WERI-Rb-1 (cell line): ENCODE data around the gene ACOX3.

ENCODE experiments used
- DNase-seq: peaks from one replicate; pipeline ENCODE4 v3.0.0-alpha.2; 2020
- H3K27ac ChIP-seq: fragments of 250-450 bp; sonication (Bioruptor Pico); 2 replicates; pipeline ENCODE4 v1.5.1; 2020; ENCODE audit warnings: mild to moderate bottlenecking, moderate library complexity
- H3K27me3 ChIP-seq: fragments of 250-450 bp; sonication (Bioruptor Pico); 2 replicates; pipeline ENCODE4 v1.5.1; 2021; ENCODE audit warnings: mild to moderate bottlenecking, low read depth, moderate library complexity; ENCODE audit not compliant: insufficient read depth, severe bottlenecking
- H3K36me3 ChIP-seq: fragments of 250-450 bp; sonication (Bioruptor Pico); 2 replicates; pipeline ENCODE4 v1.5.1; 2020; ENCODE audit warnings: mild to moderate bottlenecking, moderate library complexity
- H3K4me3 ChIP-seq: 2 replicates; pipeline ENCODE4 v1.5.1; 2011; ENCODE audit warnings: low read depth, mild to moderate bottlenecking, control low read depth, low read length
- H3K9me3 ChIP-seq: fragments of 250-450 bp; sonication (Bioruptor Pico); 2 replicates; pipeline ENCODE4 v1.5.1; 2021; ENCODE audit warnings: mild to moderate bottlenecking, moderate library complexity; ENCODE audit not compliant: severe bottlenecking
- CTCF ChIP-seq: IDR thresholded peaks from 2 replicates; pipeline ENCODE4 v1.5.1; 2011; ENCODE audit warnings: low read depth, mild to moderate bottlenecking, control low read depth, inconsistent platforms, low read length

The ACOX3 gene

GRCh38 chr4:8470451-8471024, 30.0 kb upstream of the ACOX3 start:
- H3K36me3 ChIP-seq, result peaks cover 44% of the 10 kb centered on the region
- no peak overlapping the region for H3K27ac ChIP-seq
- H3K27me3 ChIP-seq, result no peaks in the 10 kb centered on the region
- no peaks in the 10 kb centered on the region for H3K9me3 ChIP-seq
- TF ChIP-seq CTCF, result no peak
- H3K4me3 ChIP-seq, result no peak overlapping the region
- DNase-seq, result no peak

GRCh38 chr4:8469550-8469949, 29.0 kb upstream of the ACOX3 start:
- no peaks in the 10 kb centered on the region for H3K9me3 ChIP-seq
- DNase-seq, result no peak
- no peaks in the 10 kb centered on the region for H3K27me3 ChIP-seq
- peaks cover 51% of the 10 kb centered on the region for H3K36me3 ChIP-seq
- no peak overlapping the region for H3K4me3 ChIP-seq
- TF ChIP-seq CTCF, result no peak
- H3K27ac ChIP-seq, result no peak overlapping the region

GRCh38 chr4:8468746-8469535, 28.4 kb upstream of the ACOX3 start:
- Histone ChIP-seq H3K27ac (no peak overlapping the region), H3K27me3 (no peaks in the 10 kb centered on the region), H3K36me3 (peaks cover 57% of the 10 kb centered on the region), H3K9me3 (no peaks in the 10 kb centered on the region), H3K4me3 (no peak overlapping the region)
- peak; percentile 72 for DNase-seq
- peak; percentile 99 for TF ChIP-seq CTCF

- no peak for TF ChIP-seq CTCF
- H3K27me3 ChIP-seq, result no peaks in the 10 kb centered on the region
- H3K27ac ChIP-seq, result no peak overlapping the region
- H3K9me3 ChIP-seq, result no peaks in the 10 kb centered on the region
- peaks cover 72% of the 10 kb centered on the region for H3K36me3 ChIP-seq
- H3K4me3 ChIP-seq, result no peak overlapping the region
- no peak for DNase-seq
Observed at GRCh38 chr4:8467016-8467415, 26.5 kb upstream of the ACOX3 start.

- Histone ChIP-seq H3K4me3 (no peak overlapping the region), H3K36me3 (peaks cover 78% of the 10 kb centered on the region), H3K27ac (no peak overlapping the region), H3K9me3 (no peaks in the 10 kb centered on the region), H3K27me3 (no peaks in the 10 kb centered on the region)
- TF ChIP-seq CTCF, result no peak
- DNase-seq, result no peak
Observed at GRCh38 chr4:8465615-8466611, 25.4 kb upstream of the ACOX3 start.
